ENCODE data around the gene DOCK1. TPM values are rescaled to one million over a fixed set of nuclear protein-coding genes. Genes with fewer than 3 reads are reported as not detected.

Gene DOCK1
- total and polyA plus RNA-seq, 2 experiments from 2014 or later, result 22.8 to 45.6 TPM

DNA sequence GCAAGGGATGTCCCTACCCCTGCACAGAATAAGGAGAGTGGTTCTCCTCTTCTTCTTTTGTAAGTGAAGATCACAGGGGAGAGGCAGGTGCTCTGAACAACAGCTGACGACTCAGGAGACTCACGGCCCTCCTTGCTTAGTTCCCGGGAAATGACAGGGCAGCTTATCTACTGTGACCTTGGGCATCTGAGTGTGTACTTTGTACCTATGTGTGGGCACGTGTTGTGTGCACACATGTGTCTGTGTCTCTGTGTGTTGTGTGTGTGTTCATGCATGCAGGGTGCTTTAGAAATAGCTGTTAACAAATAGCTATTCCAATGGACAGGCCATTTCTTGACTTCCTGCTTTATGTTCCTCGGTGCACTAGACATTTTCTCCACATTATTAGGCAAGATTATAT is 563.4 kb downstream of the DOCK1 start:
- H3K4me1 ChIP-seq (ENCODE audit: insufficient read depth), result no peaks in the 10 kb centered on the region
- H3K79me2 ChIP-seq (ENCODE audit: insufficient read depth), result no peaks in the 10 kb centered on the region
- no peaks in the 10 kb centered on the region for H3K36me3 ChIP-seq (ENCODE audit: low read depth)
- no peaks in the 10 kb centered on the region for H4K20me1 ChIP-seq (ENCODE audit: insufficient read depth)
- no peak overlapping the region for H2AFZ ChIP-seq
- WGBS, 2 experiments (ENCODE audit: low coverage in 1 of 2, low lambda C conversion rate in 2 of 2, missing lambda C conversion rate in 2 of 2), result 52 to 55% methylated on average over 5 of the region's 5 CpGs
- no peaks in the 10 kb centered on the region for H3F3A ChIP-seq (ENCODE audit: insufficient read depth)
- TF ChIP-seq EZH2phosphoT487 (IDR thresholded peaks at IDR 0.05; ENCODE audit: insufficient read depth, low read depth) (no peak), EZH2 (IDR thresholded peaks at IDR 0.05; ENCODE audit: insufficient read depth, poor library complexity, severe bottlenecking) (no peak)
- H3K9me3 ChIP-seq (ENCODE audit: low read depth), result no peaks in the 10 kb centered on the region
- DNase-seq, result no peak
- no peaks in the 10 kb centered on the region for H3K27me3 ChIP-seq (replicated peaks; ENCODE audit: insufficient read depth)
- H3K4me3 ChIP-seq, result no peak overlapping the region
- H3K27ac ChIP-seq, result no peak overlapping the region
- no peak overlapping the region for H3K9ac ChIP-seq
- in situ Hi-C loops (cut with MboI), result no loop called here
- H3K4me2 ChIP-seq (ENCODE audit: unreplicated experiment), result no peak overlapping the region
- no peaks in the 10 kb centered on the region for H3K9me2 ChIP-seq (ENCODE audit: insufficient read depth)

DNA sequence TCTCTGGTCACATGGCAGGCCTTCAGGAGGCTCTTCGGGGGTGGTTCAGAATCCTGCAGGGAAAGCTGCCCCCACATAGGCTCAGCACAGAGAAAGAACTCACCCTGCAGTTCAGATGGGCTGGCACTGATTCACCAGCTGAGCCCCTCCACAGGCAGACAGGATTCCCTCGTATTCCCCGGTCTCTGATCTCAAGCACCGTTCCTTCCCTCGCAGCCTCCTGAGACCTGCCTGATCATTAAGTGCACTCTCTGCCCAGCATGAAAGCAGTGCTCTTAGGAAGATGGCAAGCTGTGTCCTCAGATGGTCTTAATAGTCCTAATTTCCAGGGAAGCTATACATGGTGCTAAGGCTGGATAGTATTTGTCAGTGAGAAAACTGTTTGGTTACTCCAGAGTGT is 565.7 kb downstream of the DOCK1 start:
- no peaks in the 10 kb centered on the region for H3K4me1 ChIP-seq (ENCODE audit: insufficient read depth)
- in situ Hi-C loops (cut with MboI), result no loop called here
- 38 to 50% methylated on average over 5 of the region's 5 CpGs for WGBS, 2 experiments (ENCODE audit: low coverage in 1 of 2, low lambda C conversion rate in 2 of 2, missing lambda C conversion rate in 2 of 2)

DNA sequence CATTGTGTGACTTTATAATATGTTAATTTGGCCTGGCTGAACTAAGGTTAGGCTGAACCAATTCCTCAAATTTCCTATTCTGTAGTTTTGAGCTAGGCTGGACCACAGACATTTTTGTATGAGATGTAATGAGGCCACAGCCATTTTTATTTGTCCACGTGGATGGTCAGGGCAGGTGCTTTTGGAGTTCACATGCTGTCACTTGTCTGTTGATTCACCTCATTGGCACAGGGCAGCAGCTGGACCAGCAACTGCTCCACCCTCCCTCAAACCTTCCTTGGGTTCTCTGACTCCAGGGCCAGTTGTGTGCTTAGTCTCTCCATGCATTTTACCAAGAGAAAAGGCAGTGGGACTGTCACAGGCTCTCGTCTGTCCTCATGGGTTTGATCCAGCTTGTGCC is 567.7 kb downstream of the DOCK1 start:
- WGBS, 2 experiments (ENCODE audit: low coverage in 1 of 2, low lambda C conversion rate in 2 of 2, missing lambda C conversion rate in 2 of 2), result 5 to 15% methylated on average over 2 of the region's 2 CpGs
- in situ Hi-C loops (cut with MboI), result no loop called here
- no peaks in the 10 kb centered on the region for H3K79me2 ChIP-seq (ENCODE audit: insufficient read depth)

More for the DNA sequence above, 565.7 kb downstream of the DOCK1 start:
- Histone ChIP-seq H3K27me3 (replicated peaks; ENCODE audit: insufficient read depth) (no peaks in the 10 kb centered on the region), H3K4me3 (no peak overlapping the region), H3F3A (ENCODE audit: insufficient read depth) (no peaks in the 10 kb centered on the region), H2AFZ (no peak overlapping the region), H4K20me1 (ENCODE audit: insufficient read depth) (no peaks in the 10 kb centered on the region), H3K36me3 (ENCODE audit: low read depth) (no peaks in the 10 kb centered on the region), H3K79me2 (ENCODE audit: insufficient read depth) (no peaks in the 10 kb centered on the region), H3K4me2 (ENCODE audit: unreplicated experiment) (no peak overlapping the region), H3K9ac (no peak overlapping the region), H3K9me2 (ENCODE audit: insufficient read depth) (no peaks in the 10 kb centered on the region), H3K27ac (no peak overlapping the region), H3K9me3 (ENCODE audit: low read depth) (no peaks in the 10 kb centered on the region)
- DNase-seq, result no peak
- TF ChIP-seq EZH2phosphoT487 (IDR thresholded peaks at IDR 0.05; ENCODE audit: insufficient read depth, low read depth) (no peak), EZH2 (IDR thresholded peaks at IDR 0.05; ENCODE audit: insufficient read depth, poor library complexity, severe bottlenecking) (no peak)

DNA sequence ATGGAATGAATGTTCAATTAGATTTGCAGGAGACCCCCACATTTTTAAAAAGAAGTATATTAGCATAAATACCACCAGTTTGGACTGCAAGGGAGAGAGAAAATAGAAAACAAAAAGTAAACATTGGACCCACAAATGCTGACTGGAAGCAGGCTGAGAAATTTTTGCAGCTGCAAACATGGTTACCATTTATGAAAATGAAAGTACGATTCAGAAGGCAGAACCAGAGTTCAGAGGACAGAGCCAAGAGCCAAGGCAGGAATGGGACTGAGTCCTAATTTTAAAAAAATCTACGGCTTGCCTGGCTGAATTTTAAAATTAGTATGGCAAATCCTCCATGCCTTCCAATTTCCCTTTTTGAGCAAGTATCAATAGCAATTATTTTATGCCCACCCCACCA is 569.3 kb downstream of the DOCK1 start:
- Histone ChIP-seq H3K27me3 (replicated peaks; ENCODE audit: insufficient read depth) (no peaks in the 10 kb centered on the region), H3K4me2 (ENCODE audit: unreplicated experiment) (no peak overlapping the region), H3K36me3 (ENCODE audit: low read depth) (no peaks in the 10 kb centered on the region), H3K79me2 (ENCODE audit: insufficient read depth) (no peaks in the 10 kb centered on the region), H3K9me3 (ENCODE audit: low read depth) (no peaks in the 10 kb centered on the region), H3K9me2 (ENCODE audit: insufficient read depth) (no peaks in the 10 kb centered on the region), H4K20me1 (ENCODE audit: insufficient read depth) (no peaks in the 10 kb centered on the region), H3F3A (ENCODE audit: insufficient read depth) (no peaks in the 10 kb centered on the region), H3K27ac (no peak overlapping the region), H3K9ac (no peak overlapping the region), H3K4me3 (no peak overlapping the region), H3K4me1 (ENCODE audit: insufficient read depth) (no peaks in the 10 kb centered on the region), H2AFZ (no peak overlapping the region)
- WGBS, 2 experiments (ENCODE audit: low coverage in 1 of 2, low lambda C conversion rate in 2 of 2, missing lambda C conversion rate in 2 of 2), result 0 to 3% methylated on average over 2 of the region's 2 CpGs
- in situ Hi-C loops (cut with MboI), result no loop called here
- no peak for DNase-seq
- TF ChIP-seq EZH2phosphoT487 (IDR thresholded peaks at IDR 0.05; ENCODE audit: insufficient read depth, low read depth) (no peak), EZH2 (IDR thresholded peaks at IDR 0.05; ENCODE audit: insufficient read depth, poor library complexity, severe bottlenecking) (no peak)

More for the DNA sequence above, 567.7 kb downstream of the DOCK1 start:
- TF ChIP-seq EZH2 (IDR thresholded peaks at IDR 0.05; ENCODE audit: insufficient read depth, poor library complexity, severe bottlenecking) (no peak), EZH2phosphoT487 (IDR thresholded peaks at IDR 0.05; ENCODE audit: insufficient read depth, low read depth) (no peak)
- no peaks in the 10 kb centered on the region for H3K9me2 ChIP-seq (ENCODE audit: insufficient read depth)
- no peaks in the 10 kb centered on the region for H4K20me1 ChIP-seq (ENCODE audit: insufficient read depth)
- H3F3A ChIP-seq (ENCODE audit: insufficient read depth), result no peaks in the 10 kb centered on the region
- no peak overlapping the region for H3K27ac ChIP-seq
- no peaks in the 10 kb centered on the region for H3K27me3 ChIP-seq (replicated peaks; ENCODE audit: insufficient read depth)
- DNase-seq, result no peak
- H3K36me3 ChIP-seq (ENCODE audit: low read depth), result no peaks in the 10 kb centered on the region
- no peaks in the 10 kb centered on the region for H3K4me1 ChIP-seq (ENCODE audit: insufficient read depth)
- no peak overlapping the region for H3K9ac ChIP-seq
- no peak overlapping the region for H3K4me2 ChIP-seq (ENCODE audit: unreplicated experiment)
- no peaks in the 10 kb centered on the region for H3K9me3 ChIP-seq (ENCODE audit: low read depth)
- H3K4me3 ChIP-seq, result no peak overlapping the region
- H2AFZ ChIP-seq, result no peak overlapping the region
